ENCODE measurements around the gene CTIF.
A peak's percentile ranks its signal among the peaks of the same experiment; 100 is the strongest.

CTIF gene

DNA sequence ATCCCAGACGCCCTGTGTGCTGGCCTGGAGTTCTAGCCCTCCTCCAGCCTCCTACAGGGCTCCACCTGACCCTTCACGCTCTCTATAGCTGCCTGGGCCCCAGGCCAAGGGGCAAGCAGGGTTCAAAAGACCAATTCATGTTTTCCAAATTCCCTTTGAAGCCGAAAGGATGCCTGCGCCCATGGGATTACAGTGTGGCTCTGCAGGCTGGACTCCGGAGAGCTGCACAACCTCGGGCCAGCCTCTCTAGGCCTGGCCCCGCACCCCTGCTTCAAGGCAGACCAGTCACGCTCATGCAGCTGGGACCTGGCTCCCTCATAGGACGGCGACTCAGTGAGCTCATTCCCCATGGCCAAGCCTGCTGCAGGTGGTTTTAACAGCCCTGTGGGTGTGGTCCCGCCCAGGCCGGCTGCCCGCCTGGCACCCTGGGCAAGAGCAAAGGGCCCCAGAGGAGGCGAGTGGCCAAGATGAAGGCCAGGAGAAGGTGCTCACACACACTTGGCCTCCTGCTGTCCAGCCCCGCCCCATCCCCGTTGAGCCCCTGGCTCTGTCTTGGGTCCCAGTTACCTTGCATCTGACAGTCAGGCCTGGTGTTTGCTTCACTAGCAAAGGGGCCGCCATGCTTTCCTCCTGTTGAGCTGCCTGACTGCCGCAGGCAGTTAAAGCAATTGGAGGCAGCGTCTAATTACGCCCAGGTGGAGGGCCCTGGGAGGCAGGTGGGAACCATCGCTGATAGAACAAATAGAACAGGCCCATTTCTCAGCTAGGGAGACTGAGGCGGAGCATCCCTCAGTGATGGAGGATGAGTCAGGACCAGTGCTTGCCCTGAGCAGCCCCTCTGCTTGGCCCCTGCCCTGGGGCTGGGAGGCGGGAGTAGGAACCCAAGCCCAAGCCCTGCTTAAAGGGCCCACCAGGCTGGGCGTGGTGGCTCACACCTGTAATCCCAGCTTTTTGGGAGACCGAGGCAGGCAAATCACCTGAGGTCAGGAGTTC is 355.1 kb downstream of the CTIF start:
- H3K4me3 ChIP-seq (replicated peaks; ENCODE audit: low read depth, low read length): no peak overlapping the region
- no peak for DNase-seq (ENCODE audit: extremely low read depth, low read depth)
- TF ChIP-seq, protein P1, sequence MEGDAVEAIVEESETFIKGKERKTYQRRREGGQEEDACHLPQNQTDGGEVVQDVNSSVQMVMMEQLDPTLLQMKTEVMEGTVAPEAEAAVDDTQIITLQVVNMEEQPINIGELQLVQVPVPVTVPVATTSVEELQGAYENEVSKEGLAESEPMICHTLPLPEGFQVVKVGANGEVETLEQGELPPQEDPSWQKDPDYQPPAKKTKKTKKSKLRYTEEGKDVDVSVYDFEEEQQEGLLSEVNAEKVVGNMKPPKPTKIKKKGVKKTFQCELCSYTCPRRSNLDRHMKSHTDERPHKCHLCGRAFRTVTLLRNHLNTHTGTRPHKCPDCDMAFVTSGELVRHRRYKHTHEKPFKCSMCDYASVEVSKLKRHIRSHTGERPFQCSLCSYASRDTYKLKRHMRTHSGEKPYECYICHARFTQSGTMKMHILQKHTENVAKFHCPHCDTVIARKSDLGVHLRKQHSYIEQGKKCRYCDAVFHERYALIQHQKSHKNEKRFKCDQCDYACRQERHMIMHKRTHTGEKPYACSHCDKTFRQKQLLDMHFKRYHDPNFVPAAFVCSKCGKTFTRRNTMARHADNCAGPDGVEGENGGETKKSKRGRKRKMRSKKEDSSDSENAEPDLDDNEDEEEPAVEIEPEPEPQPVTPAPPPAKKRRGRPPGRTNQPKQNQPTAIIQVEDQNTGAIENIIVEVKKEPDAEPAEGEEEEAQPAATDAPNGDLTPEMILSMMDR (IDR thresholded peaks at IDR 0.05; ENCODE audit: low read depth, low read length, missing control alignments): no peak

DNA sequence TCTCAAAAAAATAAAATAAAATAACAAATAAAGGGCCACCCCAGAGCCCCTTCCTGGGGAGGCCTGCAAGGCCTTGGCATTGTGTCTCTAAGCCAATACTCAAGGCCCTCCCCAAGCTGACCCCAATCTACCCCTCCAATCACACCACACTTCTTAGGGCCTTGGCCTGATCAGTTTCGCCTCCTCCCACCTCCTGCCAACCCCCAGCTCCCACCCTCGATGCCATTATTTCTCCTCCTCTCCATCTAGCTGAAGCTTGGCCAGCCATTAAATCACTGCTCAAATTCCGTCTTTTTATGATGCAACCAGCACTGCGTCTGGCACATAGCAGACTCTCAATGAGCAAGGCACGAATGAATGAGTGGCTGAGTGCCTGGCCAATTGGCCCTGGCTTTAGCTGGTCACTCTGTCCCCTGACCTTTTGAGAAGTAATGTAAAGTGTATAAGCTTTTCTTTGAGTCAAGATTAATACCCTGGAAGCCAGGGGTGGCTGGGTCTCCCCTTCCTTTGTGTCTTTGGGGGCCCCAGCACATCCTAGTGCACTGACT is 356.0 kb downstream of the CTIF start:
- no peak for DNase-seq (ENCODE audit: extremely low read depth, low read depth)
- no peak overlapping the region for H3K4me3 ChIP-seq (replicated peaks; ENCODE audit: low read depth, low read length)
- TF ChIP-seq, protein P1 (IDR thresholded peaks at IDR 0.05; ENCODE audit: low read depth, low read length, missing control alignments): no peak

DNA sequence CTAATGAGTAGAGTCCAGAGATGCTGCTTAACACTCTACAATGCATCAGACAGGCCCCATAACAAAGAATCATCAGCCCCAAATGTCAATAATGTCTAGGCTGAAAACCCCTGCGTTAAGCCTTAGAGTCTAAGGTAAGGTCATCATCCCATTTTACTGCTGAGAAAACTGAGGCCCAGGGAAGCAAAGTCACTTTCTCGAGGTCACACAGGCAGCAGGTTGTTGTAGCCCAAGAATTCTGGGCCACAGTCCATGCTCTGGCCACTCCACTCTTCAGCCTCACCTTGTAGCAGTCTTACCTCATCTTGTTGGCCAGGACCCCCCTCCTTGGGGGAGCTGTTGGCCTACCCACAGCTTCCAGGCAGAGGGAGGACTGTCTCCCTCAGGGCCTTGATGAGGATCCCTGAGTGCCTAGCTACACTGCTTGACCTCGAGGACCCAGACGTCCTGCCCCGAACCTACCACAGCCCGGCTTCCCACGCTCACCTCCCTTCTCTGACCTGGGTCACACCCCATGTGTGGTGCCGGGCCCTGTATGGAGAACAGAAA is 357.6 kb downstream of the CTIF start:
- TF ChIP-seq, protein P1 (IDR thresholded peaks at IDR 0.05; ENCODE audit: low read depth, low read length, missing control alignments): no peak
- no peak overlapping the region for H3K4me3 ChIP-seq (replicated peaks; ENCODE audit: low read depth, low read length)

DNA sequence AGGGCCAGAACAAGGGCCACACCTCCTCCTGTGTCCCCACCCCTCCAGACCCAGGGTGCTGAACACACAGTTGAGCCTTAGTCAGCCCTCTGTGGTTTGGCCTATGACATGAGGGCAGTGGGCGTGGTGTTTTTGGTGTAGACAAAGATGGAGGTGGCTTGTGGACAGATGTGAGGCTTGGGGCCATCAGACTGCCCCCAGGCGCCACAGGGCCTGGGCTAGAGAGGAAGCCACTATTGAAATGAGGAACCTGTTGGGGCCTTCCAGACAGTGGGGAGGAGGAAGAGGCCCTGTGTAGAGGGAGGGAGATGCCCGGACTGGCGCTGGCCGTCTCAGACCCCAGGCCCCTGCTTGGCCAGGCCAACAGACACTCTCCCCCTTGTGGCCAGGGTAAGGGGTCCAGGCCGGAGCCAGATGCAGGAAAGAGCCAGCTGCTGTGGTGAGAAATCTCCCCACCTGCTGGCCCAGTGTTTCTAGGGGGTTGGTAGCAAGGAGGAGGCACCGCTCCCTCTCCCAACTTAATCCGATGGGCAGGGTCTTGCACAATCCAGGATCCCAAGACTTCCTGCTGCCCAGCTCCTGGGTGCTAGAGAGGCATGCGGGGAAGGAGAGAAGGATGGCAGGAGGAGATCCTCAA is 358.2 kb downstream of the CTIF start:
- TF ChIP-seq, protein P1 (IDR thresholded peaks at IDR 0.05; ENCODE audit: low read depth, low read length, missing control alignments): peak; percentile 18
- peak; percentile 32 for DNase-seq (ENCODE audit: extremely low read depth, low read depth)
- H3K4me3 ChIP-seq (replicated peaks; ENCODE audit: low read depth, low read length): no peak overlapping the region

More for the DNA sequence above, 357.6 kb downstream of the CTIF start:
- DNase-seq (ENCODE audit: extremely low read depth, low read depth): no peak

DNA sequence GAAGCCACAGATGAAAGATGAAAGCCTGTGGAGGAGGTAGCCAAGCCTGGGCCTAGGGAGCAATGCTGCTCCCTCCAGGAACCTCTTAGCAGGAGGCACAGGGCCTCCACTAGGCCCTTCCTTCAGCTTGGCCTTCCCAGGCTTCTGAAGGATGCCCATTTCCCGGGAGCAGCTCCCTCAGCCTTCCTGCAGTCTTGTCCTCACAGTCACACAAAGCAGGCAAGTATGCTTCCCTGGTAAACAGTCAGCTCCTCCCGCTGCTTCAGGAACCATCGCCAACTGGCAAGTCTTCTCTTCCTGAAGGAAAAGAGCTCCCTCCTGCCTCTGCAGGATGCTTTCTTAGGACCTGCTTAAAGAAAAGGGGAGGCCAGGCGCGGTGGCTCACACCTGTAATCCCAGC is 358.7 kb downstream of the CTIF start:
- DNase-seq (ENCODE audit: extremely low read depth, low read depth): no peak
- TF ChIP-seq, protein P1 (IDR thresholded peaks at IDR 0.05; ENCODE audit: low read depth, low read length, missing control alignments): no peak
- no peak overlapping the region for H3K4me3 ChIP-seq (replicated peaks; ENCODE audit: low read depth, low read length)

DNA sequence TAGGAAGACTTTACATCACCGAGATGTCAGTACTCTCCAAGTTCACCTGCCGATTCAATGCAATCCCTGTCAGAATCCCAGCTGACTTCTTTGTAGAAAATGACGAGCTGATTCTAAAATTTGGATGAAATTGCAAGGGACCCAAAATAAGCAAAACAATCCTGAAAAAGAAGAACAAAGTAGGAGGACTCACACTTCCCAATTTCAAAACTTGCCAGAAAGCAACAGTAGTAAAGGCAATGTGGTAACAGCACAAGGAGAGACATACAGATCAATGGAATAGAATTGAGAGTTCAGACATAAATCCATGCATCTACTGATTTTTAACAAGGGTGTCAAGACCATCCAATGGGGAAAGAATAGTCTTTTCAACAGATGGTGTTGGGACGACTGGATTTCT is 359.7 kb downstream of the CTIF start:
- no peak overlapping the region for H3K4me3 ChIP-seq (replicated peaks; ENCODE audit: low read depth, low read length)
- no peak for DNase-seq (ENCODE audit: extremely low read depth, low read depth)
- TF ChIP-seq, protein P1 (IDR thresholded peaks at IDR 0.05; ENCODE audit: low read depth, low read length, missing control alignments): no peak

All from HFF-Myc (cell line).